Chondrocyte (in vitro differentiated cells): ENCODE results near the gene SCAPER. TPM values are rescaled to one million over a fixed set of nuclear protein-coding genes. Genes with fewer than 3 reads are reported as not detected.

Source experiments
- DNase-seq: peaks from one replicate; pipeline ENCODE4 v3.0.0; 2021; ENCODE audit warnings: mixed read lengths, low spot score
- H3K27ac Mint-ChIP-seq: one replicate; pipeline ENCODE4 v1.8.0; 2021; ENCODE audit warnings: mild to moderate bottlenecking, moderate library complexity, mixed read lengths; ENCODE audit not compliant: unreplicated experiment
- H3K27me3 Mint-ChIP-seq: 2 replicates; pipeline ENCODE4 v1.8.0; 2021; ENCODE audit warnings: low read depth, mixed read lengths
- H3K36me3 Mint-ChIP-seq: 2 replicates; pipeline ENCODE4 v1.8.0; 2021; ENCODE audit warnings: low read depth, mixed read lengths
- H3K4me1 Mint-ChIP-seq: 2 replicates; pipeline ENCODE4 v1.8.0; 2021; ENCODE audit warnings: low read depth, mild to moderate bottlenecking, mixed read lengths
- H3K4me3 Mint-ChIP-seq: one replicate; pipeline ENCODE4 v1.8.0; 2021; ENCODE audit warnings: mild to moderate bottlenecking, moderate library complexity, mixed read lengths; ENCODE audit not compliant: unreplicated experiment
- H3K9me3 Mint-ChIP-seq: 2 replicates; pipeline ENCODE4 v1.8.0; 2021; ENCODE audit warnings: low read depth, mixed read lengths
- CTCF ChIP-seq: fragments of 200-600 bp; sonication (generic); IDR thresholded peaks from 2 replicates; pipeline ENCODE4 v1.5.0; 2021; ENCODE audit warnings: antibody characterized with exemption, mild to moderate bottlenecking, moderate library complexity
- total RNA-seq: library from RNA; stranded (reverse); gene quantifications from 3 replicates; pipeline ENCODE4 v1.2.1, GENCODE V29; 2021

Gene SCAPER
- total RNA-seq, 1 donor from 2014 or later = 17.3 TPM

GRCh38 chr15:76483018-76483417 is 422.1 kb downstream of the SCAPER start:
- Mint-ChIP-seq H3K9me3 (peaks cover 13% of the 10 kb centered on the region), H3K27me3 (no peaks in the 10 kb centered on the region), H3K4me3 (no peak overlapping the region), H3K4me1 (peaks cover 4% of the 10 kb centered on the region), H3K36me3 (peaks cover 2% of the 10 kb centered on the region), H3K27ac (no peak overlapping the region)
- DNase-seq = no peak
- no peak for TF ChIP-seq CTCF

- Mint-ChIP-seq H3K27me3 (no peaks in the 10 kb centered on the region), H3K36me3 (peaks cover 2% of the 10 kb centered on the region), H3K27ac (no peak overlapping the region), H3K4me3 (no peak overlapping the region), H3K9me3 (peaks cover 8% of the 10 kb centered on the region), H3K4me1 (peaks cover 4% of the 10 kb centered on the region)
- DNase-seq = no peak
- no peak for TF ChIP-seq CTCF
Observed at GRCh38 chr15:76480267-76480666, 424.9 kb downstream of the SCAPER start.

DNA sequence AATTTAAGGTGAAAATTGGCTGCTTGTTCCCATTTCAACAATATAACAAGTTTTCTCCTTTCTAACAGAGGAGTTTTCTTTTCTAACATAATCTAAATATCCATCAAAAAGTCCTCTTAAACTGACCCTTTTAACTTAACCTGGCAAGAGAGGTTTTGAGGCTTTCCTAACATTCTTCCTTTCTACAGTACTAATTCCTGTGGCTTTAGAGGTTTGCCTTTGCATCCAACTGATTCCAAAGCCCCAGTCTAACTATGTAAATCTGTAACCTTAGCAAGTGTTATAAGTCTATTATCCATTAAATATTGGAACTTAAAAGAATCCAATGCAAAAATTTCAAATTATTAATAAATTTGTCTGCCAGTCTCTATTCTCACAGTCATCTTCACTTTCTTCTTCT is 434.4 kb downstream of the SCAPER start:
- Mint-ChIP-seq H3K4me1 (peaks cover 9% of the 10 kb centered on the region), H3K27me3 (no peaks in the 10 kb centered on the region), H3K9me3 (peaks cover 14% of the 10 kb centered on the region), H3K27ac (no peak overlapping the region), H3K36me3 (peaks cover 22% of the 10 kb centered on the region), H3K4me3 (no peak overlapping the region)
- no peak for TF ChIP-seq CTCF
- DNase-seq = no peak

GRCh38 chr15:76468722-76469121 is 436.4 kb downstream of the SCAPER start:
- no peak for TF ChIP-seq CTCF
- DNase-seq = no peak
- H3K9me3 Mint-ChIP-seq = peaks cover 19% of the 10 kb centered on the region
- H3K27ac Mint-ChIP-seq = no peak overlapping the region
- H3K4me3 Mint-ChIP-seq = no peak overlapping the region
- H3K4me1 Mint-ChIP-seq = peaks cover 9% of the 10 kb centered on the region
- no peaks in the 10 kb centered on the region for H3K27me3 Mint-ChIP-seq
- H3K36me3 Mint-ChIP-seq = peaks cover 26% of the 10 kb centered on the region

GRCh38 chr15:76467136-76467535 is 438.0 kb downstream of the SCAPER start:
- no peaks in the 10 kb centered on the region for H3K27me3 Mint-ChIP-seq
- H3K36me3 Mint-ChIP-seq = peaks cover 26% of the 10 kb centered on the region
- no peak for TF ChIP-seq CTCF
- H3K4me1 Mint-ChIP-seq = peaks cover 9% of the 10 kb centered on the region
- no peak overlapping the region for H3K27ac Mint-ChIP-seq
- H3K9me3 Mint-ChIP-seq = peaks cover 19% of the 10 kb centered on the region
- no peak overlapping the region for H3K4me3 Mint-ChIP-seq
- no peak for DNase-seq
